GM23338 (cell line): Measurements from ENCODE around the gene OVAAL. TPM values are rescaled to one million over a fixed set of nuclear protein-coding genes. Genes with fewer than 3 reads are reported as not detected.

Experiments
- CREB1 ChIP-seq: fragments of 250-450 bp; sonication (Bioruptor Pico); IDR thresholded peaks from 2 replicates; pipeline ENCODE4 v1.5.0; 2020; ENCODE audit warnings: low read depth, mild to moderate bottlenecking, moderate library complexity
- EZH2phosphoT487 ChIP-seq: fragments of 200-600 bp; sonication (generic); IDR thresholded peaks from one replicate; pipeline ENCODE4 v1.8.1; 2018; ENCODE audit warnings: antibody characterized with exemption; ENCODE audit not compliant: unreplicated experiment
- JUNB ChIP-seq: IDR thresholded peaks from one replicate; pipeline ENCODE4 v1.6.1; 2016; ENCODE audit warnings: antibody characterized with exemption; ENCODE audit not compliant: unreplicated experiment
- NANOG ChIP-seq: IDR thresholded peaks from 2 replicates; pipeline ENCODE4 v1.6.1; 2016; ENCODE audit warnings: antibody characterized with exemption, borderline replicate concordance
- POLR2AphosphoS5 ChIP-seq: IDR thresholded peaks from 2 replicates; pipeline ENCODE4 v1.6.1; 2016; ENCODE audit warnings: antibody characterized with exemption, low read depth
- REST ChIP-seq: IDR thresholded peaks from one replicate; pipeline ENCODE4 v1.6.1; 2018; ENCODE audit warnings: antibody characterized with exemption; ENCODE audit not compliant: unreplicated experiment
- ZNF114 ChIP-seq: fragments of 250-450 bp; sonication (Bioruptor Pico); IDR thresholded peaks from 2 replicates; pipeline ENCODE4 v1.5.0; 2020; ENCODE audit warnings: mild to moderate bottlenecking, moderate library complexity
- ZNF331 ChIP-seq: fragments of 250-450 bp; sonication (Bioruptor Pico); IDR thresholded peaks from 2 replicates; pipeline ENCODE4 v1.5.0; 2020; ENCODE audit warnings: low read depth, mild to moderate bottlenecking, moderate library complexity
- polyA plus RNA-seq: library from polyadenylated mRNA; unstranded; fragments of >200 nt; fragmentation: Nextera tagmentation; extraction: Ambion mirVana; gene quantifications from 2 replicates; pipeline ENCODE4 v1.2.1, GENCODE V29; 2016
- total RNA-seq: library from RNA; depleted of rRNA; stranded (reverse); fragments of >200 nt; shearing (Covaris generic); gene quantifications from 2 replicates; pipeline ENCODE4 v1.2.3, GENCODE V29; 2014
- TF ChIP-seq, protein P1 (sequence below): fragments of 250-450 bp; sonication (Bioruptor Pico); IDR thresholded peaks from 2 replicates; pipeline ENCODE4 v1.5.0; 2020; ENCODE audit warnings: mild to moderate bottlenecking, moderate library complexity
- TF ChIP-seq, protein P2 (sequence below), 2 experiments: fragments of 200-600 bp in 1 of 2; sonication (generic) in 1 of 2; conservative IDR thresholded peaks; 2 replicates each; pipeline versions ENCODE4 v1.5.1 to v1.6.1; 2016 to 2017; ENCODE audit warnings: antibody characterized with exemption in 2 of 2, low read depth in 2 of 2, mild to moderate bottlenecking in 2 of 2, moderate library complexity in 1 of 2

Gene OVAAL
- total and polyA plus RNA-seq, 2 experiments from 2014 or later: not detected

- TF ChIP-seq, protein P1, sequence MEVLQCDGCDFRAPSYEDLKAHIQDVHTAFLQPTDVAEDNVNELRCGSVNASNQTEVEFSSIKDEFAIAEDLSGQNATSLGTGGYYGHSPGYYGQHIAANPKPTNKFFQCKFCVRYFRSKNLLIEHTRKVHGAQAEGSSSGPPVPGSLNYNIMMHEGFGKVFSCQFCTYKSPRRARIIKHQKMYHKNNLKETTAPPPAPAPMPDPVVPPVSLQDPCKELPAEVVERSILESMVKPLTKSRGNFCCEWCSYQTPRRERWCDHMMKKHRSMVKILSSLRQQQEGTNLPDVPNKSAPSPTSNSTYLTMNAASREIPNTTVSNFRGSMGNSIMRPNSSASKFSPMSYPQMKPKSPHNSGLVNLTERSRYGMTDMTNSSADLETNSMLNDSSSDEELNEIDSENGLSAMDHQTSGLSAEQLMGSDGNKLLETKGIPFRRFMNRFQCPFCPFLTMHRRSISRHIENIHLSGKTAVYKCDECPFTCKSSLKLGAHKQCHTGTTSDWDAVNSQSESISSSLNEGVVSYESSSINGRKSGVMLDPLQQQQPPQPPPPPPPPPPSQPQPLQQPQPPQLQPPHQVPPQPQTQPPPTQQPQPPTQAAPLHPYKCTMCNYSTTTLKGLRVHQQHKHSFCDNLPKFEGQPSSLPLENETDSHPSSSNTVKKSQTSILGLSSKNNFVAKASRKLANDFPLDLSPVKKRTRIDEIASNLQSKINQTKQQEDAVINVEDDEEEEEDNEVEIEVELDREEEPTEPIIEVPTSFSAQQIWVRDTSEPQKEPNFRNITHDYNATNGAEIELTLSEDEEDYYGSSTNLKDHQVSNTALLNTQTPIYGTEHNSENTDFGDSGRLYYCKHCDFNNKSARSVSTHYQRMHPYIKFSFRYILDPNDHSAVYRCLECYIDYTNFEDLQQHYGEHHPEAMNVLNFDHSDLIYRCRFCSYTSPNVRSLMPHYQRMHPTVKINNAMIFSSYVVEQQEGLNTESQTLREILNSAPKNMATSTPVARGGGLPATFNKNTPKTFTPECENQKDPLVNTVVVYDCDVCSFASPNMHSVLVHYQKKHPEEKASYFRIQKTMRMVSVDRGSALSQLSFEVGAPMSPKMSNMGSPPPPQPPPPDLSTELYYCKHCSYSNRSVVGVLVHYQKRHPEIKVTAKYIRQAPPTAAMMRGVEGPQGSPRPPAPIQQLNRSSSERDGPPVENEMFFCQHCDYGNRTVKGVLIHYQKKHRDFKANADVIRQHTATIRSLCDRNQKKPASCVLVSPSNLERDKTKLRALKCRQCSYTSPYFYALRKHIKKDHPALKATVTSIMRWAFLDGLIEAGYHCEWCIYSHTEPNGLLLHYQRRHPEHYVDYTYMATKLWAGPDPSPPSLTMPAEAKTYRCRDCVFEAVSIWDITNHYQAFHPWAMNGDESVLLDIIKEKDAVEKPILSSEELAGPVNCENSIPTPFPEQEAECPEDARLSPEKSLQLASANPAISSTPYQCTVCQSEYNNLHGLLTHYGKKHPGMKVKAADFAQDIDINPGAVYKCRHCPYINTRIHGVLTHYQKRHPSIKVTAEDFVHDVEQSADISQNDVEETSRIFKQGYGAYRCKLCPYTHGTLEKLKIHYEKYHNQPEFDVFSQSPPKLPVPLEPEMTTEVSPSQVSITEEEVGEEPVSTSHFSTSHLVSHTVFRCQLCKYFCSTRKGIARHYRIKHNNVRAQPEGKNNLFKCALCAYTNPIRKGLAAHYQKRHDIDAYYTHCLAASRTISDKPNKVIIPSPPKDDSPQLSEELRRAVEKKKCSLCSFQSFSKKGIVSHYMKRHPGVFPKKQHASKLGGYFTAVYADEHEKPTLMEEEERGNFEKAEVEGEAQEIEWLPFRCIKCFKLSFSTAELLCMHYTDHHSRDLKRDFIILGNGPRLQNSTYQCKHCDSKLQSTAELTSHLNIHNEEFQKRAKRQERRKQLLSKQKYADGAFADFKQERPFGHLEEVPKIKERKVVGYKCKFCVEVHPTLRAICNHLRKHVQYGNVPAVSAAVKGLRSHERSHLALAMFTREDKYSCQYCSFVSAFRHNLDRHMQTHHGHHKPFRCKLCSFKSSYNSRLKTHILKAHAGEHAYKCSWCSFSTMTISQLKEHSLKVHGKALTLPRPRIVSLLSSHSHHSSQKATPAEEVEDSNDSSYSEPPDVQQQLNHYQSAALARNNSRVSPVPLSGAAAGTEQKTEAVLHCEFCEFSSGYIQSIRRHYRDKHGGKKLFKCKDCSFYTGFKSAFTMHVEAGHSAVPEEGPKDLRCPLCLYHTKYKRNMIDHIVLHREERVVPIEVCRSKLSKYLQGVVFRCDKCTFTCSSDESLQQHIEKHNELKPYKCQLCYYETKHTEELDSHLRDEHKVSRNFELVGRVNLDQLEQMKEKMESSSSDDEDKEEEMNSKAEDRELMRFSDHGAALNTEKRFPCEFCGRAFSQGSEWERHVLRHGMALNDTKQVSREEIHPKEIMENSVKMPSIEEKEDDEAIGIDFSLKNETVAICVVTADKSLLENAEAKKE: no peak
- TF ChIP-seq ZNF114 (CRISPR knock-in tag) (no peak), EZH2phosphoT487 (no peak), CREB1 (CRISPR knock-in tag) (no peak), NANOG (no peak), ZNF331 (CRISPR knock-in tag) (no peak), JUNB (no peak), REST (no peak), POLR2AphosphoS5 (no peak)
- TF ChIP-seq, protein P2, sequence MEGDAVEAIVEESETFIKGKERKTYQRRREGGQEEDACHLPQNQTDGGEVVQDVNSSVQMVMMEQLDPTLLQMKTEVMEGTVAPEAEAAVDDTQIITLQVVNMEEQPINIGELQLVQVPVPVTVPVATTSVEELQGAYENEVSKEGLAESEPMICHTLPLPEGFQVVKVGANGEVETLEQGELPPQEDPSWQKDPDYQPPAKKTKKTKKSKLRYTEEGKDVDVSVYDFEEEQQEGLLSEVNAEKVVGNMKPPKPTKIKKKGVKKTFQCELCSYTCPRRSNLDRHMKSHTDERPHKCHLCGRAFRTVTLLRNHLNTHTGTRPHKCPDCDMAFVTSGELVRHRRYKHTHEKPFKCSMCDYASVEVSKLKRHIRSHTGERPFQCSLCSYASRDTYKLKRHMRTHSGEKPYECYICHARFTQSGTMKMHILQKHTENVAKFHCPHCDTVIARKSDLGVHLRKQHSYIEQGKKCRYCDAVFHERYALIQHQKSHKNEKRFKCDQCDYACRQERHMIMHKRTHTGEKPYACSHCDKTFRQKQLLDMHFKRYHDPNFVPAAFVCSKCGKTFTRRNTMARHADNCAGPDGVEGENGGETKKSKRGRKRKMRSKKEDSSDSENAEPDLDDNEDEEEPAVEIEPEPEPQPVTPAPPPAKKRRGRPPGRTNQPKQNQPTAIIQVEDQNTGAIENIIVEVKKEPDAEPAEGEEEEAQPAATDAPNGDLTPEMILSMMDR (conservative IDR thresholded peaks at IDR 0.05; ENCODE audit: low read depth in 2 of 2): no peak
These were observed 3.4 kb upstream of the OVAAL start (continued) for GRCh38 chr1:180555411-180555810.
